ENCODE data around the gene HAAO.
"Not testable (repeated sequence)": the region's sequence is repeated elsewhere in the genome, so short reads cannot be mapped to it uniquely, and the experiment has no call there.

HAAO gene
- total RNA-seq, result 0 reads per million in 2 donors

GRCh38 chr2:42792583-42793333 lies at the start of gene HAAO:
TSS of gene HAAO (minus strand) at chr2:42792583. CDS start at chr2:42792536, 47 bp downstream.
- DNase-seq, result no peak

GRCh38 chr2:42841344-42841743 lies 49.0 kb upstream of the HAAO start:
- no peak for DNase-seq

DNA sequence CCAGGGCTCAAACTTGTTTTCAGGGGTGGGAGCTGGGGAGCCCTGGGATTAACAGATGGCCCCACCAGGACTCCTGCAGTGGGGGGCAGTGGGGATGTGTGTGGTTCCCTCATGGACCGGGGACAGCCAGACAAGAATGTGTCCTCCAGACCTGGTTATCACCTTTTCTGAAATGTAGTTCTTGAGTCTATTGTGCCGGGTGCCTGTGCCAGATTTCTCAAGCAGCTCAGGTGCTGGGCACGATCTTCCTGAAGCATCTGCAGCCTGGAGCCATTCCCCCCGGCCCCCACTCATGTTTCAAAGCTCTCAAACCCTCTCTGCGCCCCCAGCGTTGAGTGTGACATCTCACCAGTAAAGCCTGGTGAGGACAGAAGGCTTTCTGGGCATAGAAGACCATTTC lies 48.4 kb upstream of the HAAO start:
- DNase-seq, result no peak

DNA sequence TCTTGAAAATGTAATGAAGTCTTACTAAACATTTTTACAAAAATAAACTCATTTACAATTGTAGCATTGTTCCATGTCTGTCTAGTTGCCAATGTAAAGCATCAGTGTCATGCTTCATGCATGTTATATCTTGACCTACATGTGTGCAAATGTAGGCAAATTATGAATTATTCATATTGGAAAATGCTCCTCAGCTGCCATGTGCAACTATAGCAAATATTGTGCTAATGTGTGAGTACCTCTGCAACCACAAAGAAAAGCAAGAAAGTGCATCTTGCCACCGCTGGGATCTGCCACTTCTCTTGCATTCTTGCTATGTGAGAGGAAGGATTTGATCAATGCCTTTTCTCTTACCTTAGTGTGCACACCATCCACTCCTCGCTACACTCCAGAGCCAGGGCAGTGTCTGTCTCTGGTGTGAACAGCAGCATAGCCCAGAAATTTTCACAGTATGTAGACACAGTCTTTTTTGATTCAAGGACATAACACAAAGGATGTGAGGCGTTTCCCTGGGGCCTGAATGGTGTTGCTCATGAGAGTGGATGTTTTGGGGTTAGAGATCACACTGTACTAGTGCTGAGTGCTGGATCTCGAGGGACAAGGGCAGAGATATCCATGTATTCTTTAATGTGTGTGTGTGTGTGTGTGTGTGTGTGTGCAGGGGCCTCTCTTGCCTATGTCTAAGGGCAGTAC lies 47.6 kb upstream of the HAAO start:
- no peak for DNase-seq

GRCh38 chr2:42838133-42838532 lies 45.8 kb upstream of the HAAO start:
- DNase-seq, result no peak

DNA sequence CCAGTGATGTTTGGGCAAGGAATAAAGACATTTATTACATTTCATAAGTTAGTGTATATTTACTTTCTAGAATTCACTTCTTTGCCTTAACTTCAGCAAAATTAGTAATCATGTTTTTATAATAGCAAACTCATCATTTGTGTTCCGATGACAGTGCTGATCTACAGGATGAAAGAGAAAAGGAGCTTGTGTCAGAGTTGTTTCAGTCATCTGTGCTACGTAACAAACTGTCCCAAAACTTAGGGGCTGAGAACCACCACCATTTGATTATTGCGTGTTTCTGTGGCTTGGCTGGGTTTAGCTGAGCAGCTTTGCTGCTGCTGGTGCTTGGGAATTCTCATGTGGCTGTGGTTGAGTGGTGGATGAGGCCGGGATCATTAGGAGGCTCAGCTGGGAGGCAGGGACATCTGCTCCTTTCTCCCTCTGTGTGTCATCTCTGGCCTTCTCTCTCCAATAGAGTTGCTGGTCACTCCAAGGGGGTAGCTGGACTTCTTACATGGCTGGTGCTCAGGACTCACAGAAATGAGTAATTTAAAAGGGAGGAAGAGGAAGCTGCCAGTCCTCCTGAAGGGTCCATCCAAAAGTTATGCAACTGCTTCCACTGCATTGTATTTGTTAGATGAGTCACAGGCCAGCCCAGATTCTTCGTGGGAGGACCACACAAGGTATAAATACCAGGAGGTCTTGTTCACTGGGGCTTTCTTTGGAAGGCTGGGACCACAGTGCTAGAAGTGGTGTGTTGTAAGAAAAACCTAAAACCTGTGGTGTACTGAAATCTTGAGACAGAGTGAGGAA lies 43.4 kb upstream of the HAAO start:
- DNase-seq, result no peak

- no peak for DNase-seq
Measured at GRCh38 chr2:42834161-42834560, 41.8 kb upstream of the HAAO start.

GRCh38 chr2:42832289-42832634 lies 39.9 kb upstream of the HAAO start:
- no peak for DNase-seq

DNA sequence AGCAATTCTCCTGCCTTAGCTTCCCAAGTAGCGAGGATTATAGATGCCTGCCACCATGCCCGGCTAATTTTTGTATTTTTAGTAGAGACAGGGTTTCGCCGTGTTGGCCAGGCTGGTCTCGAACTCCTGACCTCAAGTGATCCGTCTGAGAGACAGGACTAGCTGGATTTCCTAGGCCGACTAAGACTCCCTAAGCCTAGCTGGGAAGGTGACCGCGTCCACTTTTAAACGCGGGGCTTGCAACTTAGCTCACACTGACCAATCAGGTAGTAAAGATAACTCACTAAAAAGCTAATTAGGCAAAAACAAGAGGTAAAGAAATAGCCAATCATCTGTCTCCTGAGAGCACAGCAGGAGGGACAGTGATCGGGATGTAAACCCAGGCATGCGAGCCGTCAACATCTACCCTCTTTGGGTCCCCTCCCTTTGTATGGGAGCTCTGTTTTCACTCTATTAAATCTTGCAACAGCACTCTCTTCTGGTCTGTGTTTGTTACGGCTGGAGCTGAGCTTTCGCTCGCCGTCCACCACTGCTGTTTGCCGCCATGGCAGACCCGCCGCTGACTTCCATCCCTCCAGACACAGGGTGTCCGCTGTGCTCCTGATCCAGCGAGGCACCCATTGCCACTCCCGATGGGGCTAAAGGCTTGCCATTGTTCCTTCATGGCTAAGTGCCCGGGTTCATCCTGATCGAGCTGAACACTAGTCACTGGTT lies 39.3 kb upstream of the HAAO start:
- not testable (repeated sequence) for DNase-seq

GRCh38 chr2:42830922-42831574 lies 38.7 kb upstream of the HAAO start:
- no peak for DNase-seq

DNA sequence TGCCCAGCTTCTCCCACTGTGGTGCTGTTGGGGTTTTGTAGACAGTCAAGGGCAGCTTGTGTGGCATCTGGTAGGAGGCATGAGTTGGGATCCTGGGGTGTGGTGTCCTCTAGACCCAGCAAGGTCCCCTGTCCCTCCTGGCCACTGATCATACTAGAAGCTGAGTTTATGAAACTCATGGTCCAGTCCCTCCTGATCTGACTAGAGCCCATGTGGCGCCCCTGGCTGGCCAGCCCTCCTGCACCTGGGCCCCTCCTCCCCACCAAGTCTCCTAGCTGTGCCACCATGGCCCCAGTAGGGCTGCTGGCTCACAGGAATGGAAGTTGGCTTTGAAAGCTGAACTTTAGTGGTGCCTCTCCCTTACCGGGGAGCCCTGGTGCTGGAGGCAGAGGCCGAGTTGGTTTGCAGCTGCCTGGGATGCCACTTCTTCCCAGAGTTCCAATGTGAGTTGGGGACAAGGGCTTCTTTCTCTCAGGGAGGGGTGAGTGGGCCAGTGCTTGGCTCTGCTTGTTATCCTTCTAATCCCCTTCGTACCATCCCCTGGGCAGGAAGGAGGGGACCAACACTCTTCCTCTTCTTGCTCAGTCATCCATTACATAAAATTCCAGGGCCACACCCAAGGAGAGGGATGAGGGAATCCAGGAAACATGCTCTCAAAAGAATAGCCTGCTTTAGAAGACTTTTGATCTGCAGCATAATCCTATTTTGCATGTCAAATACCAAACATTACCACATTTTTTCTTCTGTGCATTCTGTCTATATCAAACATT lies 37.5 kb upstream of the HAAO start:
- DNase-seq, result no peak

DNA sequence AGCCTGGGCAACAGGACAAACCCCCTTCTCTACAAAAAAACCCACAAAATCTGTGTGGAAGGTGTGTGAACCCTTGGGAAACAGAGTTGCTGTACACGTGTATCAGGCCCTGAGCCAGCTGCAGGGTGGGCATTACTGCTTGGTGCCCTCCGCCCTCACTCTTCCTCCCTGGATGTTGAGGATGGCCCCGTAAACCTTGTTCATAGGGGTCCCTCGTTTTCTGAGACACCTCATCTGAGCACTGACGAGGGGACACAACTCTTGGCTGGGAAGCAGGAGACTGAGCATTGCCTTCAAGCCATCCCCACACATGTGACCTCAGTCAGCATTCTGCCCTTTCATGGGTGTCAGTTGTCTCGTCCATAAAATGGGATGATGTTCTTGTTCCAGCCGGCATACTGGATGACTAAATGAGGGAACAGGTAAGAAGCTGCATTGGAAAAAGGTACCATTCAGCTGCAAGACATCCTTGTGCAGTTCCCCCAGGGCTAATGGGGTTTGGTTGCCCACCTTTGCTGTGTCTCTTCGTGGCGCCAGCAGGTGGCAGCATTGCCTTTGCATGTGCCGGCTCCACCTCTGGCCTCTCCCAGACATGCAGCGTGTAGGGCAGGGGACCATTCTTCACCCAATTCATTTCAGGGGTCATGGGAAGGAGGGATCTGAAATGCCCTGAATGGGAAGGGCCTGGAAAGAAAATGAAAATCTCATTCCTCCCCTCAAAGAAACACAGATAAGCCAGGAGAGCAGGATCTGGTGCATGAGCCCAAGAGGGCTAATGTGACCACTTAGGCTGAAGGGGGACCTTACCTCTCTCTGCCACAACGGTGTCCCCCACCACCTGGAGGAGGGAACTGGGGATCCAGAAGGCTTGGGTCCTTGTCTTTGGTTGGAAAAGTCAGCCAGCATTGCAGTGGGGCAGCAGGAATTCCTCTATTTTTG lies 36.4 kb upstream of the HAAO start:
- peak; percentile 61 for DNase-seq

DNA sequence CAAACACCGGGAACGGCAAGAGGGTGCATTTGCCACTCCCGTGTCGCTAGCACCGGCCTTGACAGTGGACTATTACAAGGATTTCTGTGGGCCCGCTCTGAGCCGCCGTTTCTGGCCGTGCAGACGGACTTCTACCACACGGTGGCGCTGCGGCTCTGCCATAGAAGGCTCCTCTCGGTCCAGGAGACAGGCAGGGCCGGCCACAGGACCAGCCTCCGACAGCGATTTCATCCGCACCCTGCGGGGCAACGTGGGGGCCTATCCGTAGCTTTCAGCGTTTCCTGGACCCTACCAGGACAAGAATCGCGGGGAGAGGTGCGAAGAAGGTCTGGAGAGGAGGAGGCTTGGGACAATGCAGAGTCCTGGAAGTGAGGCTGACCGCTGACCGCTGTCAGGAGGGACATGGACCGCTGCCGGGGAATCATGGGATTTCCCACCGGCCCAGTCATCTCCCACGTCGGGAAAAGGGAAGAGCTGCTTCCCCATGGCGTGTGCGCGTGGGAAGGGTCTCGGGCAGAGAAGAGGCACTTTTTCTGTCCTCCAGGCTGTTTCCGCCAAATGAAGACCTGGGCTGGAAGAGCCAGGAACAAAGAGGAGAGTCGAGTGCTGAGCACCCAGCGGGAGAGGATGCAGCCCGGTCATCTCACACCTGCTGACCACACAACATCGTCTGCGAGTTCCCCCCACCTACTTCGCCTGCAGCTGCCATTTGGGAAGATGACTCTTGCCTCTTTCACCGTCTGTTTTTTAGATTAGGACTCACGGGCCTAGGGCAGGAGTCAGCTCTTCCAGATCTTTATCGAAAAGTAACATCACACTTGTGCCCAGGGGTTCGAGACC lies 35.5 kb upstream of the HAAO start:
- peak; percentile 84 for DNase-seq

DNA sequence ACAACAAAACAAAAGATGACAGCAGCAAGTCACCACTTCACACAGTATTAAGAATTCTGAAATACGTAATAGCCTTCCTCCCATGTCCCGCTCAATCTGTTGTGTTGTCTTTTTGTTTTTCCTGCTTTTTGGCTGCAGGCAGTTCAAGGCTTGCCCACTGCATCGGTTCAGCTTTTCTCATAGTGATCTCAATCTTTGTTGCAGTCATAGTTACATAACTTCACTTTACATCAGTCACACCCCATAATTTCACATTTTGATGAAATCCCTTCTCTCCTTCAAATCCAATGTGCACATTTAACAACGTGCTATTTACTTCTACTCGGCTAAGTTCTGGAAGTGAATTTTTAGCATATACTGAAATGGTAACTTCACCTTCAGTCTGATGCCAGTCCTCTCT lies 33.8 kb upstream of the HAAO start:
- no peak for DNase-seq

DNA sequence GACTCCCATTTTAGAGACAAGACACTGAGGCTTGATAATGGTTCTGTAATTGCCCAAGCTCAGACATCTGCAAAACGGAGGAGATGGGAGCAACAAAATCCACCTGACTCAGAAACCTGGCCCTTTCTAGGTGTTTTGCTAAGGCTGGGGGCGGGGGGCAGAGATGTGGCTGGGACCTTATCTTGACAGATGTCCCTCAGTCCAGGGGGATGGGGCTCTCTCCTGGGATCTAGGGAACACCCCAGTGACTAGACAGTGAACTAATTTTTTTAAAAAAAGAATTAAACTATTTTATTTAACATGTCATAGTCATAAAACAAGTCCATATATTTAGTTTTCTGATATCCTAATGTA lies 32.0 kb upstream of the HAAO start:
- DNase-seq, result no peak

DNA sequence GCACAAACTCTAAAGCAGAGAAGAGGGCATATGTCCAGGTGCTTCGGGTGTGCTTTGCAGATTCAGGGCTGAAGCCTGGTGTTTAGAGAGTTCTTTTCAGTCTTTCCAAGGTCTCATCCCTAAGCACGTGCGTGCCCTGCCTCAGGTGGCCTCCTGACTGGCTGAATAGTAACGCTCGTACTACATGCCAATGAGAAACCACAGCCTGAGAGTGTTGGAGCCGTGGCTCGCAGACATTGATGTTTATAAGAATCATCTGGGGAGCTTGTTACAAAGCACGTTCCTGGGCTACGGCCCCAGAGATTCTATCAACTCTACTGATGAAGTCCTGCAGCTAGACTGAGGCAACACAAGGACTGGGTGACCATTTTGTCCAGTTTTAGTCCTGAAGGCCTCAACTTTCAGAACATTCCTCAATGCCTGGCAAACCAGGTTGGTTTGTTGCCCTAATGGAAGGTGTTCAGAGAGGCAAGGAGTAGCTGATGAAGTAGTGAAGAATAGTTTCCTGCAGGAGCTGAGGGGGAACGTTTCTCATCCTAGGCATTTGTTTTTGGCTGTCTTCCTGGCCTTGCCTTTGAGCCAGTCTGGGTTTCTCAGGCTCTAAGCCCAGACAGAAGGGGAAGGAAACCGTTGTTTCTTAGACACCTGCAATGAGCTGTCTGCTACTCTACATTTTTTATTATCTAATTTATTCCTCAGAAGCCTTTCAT lies 31.5 kb upstream of the HAAO start:
- no peak for DNase-seq

GRCh38 chr2:42819160-42819559 lies 26.8 kb upstream of the HAAO start:
- no peak for DNase-seq

DNA sequence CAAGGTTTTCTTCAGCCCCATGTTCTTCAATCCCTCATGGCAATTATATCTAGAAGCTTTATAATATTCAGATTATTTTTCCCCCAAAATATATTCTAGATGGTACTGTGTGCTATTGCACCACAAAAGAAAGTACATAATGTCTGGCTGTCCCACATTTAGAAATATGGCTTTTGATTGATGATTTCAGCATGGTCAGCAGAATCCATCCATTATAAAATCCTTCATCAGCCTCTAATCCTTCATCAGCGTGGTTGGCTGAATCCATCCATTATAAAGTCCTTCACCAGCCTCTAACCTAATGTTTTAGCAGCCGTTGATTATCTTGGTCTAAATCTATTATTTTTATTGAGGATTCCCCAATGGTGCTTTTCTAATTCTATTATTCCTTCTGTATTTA lies 23.3 kb upstream of the HAAO start:
- no peak for DNase-seq

- no peak for DNase-seq
Measured at GRCh38 chr2:42813763-42814162, 21.4 kb upstream of the HAAO start.
